HepG2 (cell line): ENCODE measurements around the gene DLX1. TPM values are rescaled to one million over a fixed set of nuclear protein-coding genes. Genes with fewer than 3 reads are reported as not detected.
A peak's percentile ranks its signal among the peaks of the same experiment; 100 is the strongest.

Experiments used
- ADNP ChIP-seq: sonication (generic); formaldehyde crosslinking; IDR thresholded peaks from 2 replicates; pipeline ENCODE4 v1.4.0; 2020; ENCODE audit warnings: missing genetic modification reagents
- CBX2 ChIP-seq, 2 experiments: fragments of 200-600 bp in 1 of 2; sonication (generic); formaldehyde crosslinking in 1 of 2; IDR thresholded peaks; 2 replicates each; pipeline versions ENCODE4 v1.7.0 to v1.8.1; 2018 to 2022; ENCODE audit warnings: low read depth in 2 of 2, low read length in 1 of 2, mild to moderate bottlenecking in 1 of 2, missing genetic modification reagents in 1 of 2
- EEA1 ChIP-seq: sonication (generic); formaldehyde crosslinking; IDR thresholded peaks from 2 replicates; pipeline ENCODE4 v1.5.1; 2020; ENCODE audit warnings: mild to moderate bottlenecking, missing genetic modification reagents, borderline replicate concordance
- ESRRA ChIP-seq: sonication (generic); formaldehyde crosslinking; IDR thresholded peaks from 2 replicates; pipeline ENCODE4 v1.5.1; 2020; ENCODE audit warnings: mild to moderate bottlenecking, low read depth, missing genetic modification reagents
- HDAC6 ChIP-seq: fragments of 200-600 bp; sonication (generic); IDR thresholded peaks from 2 replicates; pipeline ENCODE4 v1.7.0; 2017; ENCODE audit warnings: mild to moderate bottlenecking, antibody characterized with exemption, low read length, low read depth
- MEF2D ChIP-seq: sonication (generic); formaldehyde crosslinking; IDR thresholded peaks from 2 replicates; pipeline ENCODE4 v1.5.1; 2020; ENCODE audit warnings: mild to moderate bottlenecking, missing genetic modification reagents
- MLLT10 ChIP-seq: sonication (generic); formaldehyde crosslinking; IDR thresholded peaks from 2 replicates; pipeline ENCODE4 v1.4.0; 2020; ENCODE audit warnings: missing genetic modification reagents
- NR2C2 ChIP-seq: sonication (generic); formaldehyde crosslinking; IDR thresholded peaks from 2 replicates; pipeline ENCODE4 v1.4.0; 2020; ENCODE audit warnings: missing genetic modification reagents, mild to moderate bottlenecking, moderate library complexity, borderline replicate concordance
- PHF8 ChIP-seq: sonication (generic); formaldehyde crosslinking; IDR thresholded peaks from 2 replicates; pipeline ENCODE4 v1.5.0; 2020; ENCODE audit warnings: missing genetic modification reagents
- SAP130 ChIP-seq: IDR thresholded peaks from 2 replicates; pipeline ENCODE4 v1.6.1; 2016; ENCODE audit warnings: low read depth
- SIN3B ChIP-seq: fragments of 150-350 bp; IDR thresholded peaks from 2 replicates; pipeline ENCODE4 v1.6.1; 2014; ENCODE audit warnings: low read length
- SP140L ChIP-seq: sonication (generic); formaldehyde crosslinking; IDR thresholded peaks from 2 replicates; pipeline ENCODE4 v1.4.0; 2020; ENCODE audit warnings: missing genetic modification reagents, borderline replicate concordance
- ZNF253 ChIP-seq: sonication (generic); formaldehyde crosslinking; IDR thresholded peaks from 2 replicates; pipeline ENCODE4 v1.8.0; 2022; ENCODE audit warnings: mild to moderate bottlenecking, missing genetic modification reagents, borderline replicate concordance
- ZNF256 ChIP-seq: sonication (generic); formaldehyde crosslinking; conservative IDR thresholded peaks from 2 replicates; pipeline ENCODE4 v1.4.0; 2020; ENCODE audit warnings: missing genetic modification reagents
- ZNF264 ChIP-seq: sonication (generic); formaldehyde crosslinking; IDR thresholded peaks from 2 replicates; pipeline ENCODE4 v1.4.0; 2020; ENCODE audit warnings: missing genetic modification reagents
- ZNF33B ChIP-seq: sonication (generic); formaldehyde crosslinking; IDR thresholded peaks from 2 replicates; pipeline ENCODE4 v1.5.1; 2020; ENCODE audit warnings: mild to moderate bottlenecking, missing genetic modification reagents
- ZNF343 ChIP-seq: sonication (generic); formaldehyde crosslinking; IDR thresholded peaks from 2 replicates; pipeline ENCODE4 v1.4.0; 2020; ENCODE audit warnings: mild to moderate bottlenecking, missing genetic modification reagents
- ZNF510 ChIP-seq: sonication (generic); formaldehyde crosslinking; IDR thresholded peaks from 2 replicates; pipeline ENCODE4 v1.4.0; 2020; ENCODE audit warnings: low read depth, mild to moderate bottlenecking, missing genetic modification reagents
- ZNF768 ChIP-seq: sonication (generic); formaldehyde crosslinking; IDR thresholded peaks from 2 replicates; pipeline ENCODE4 v1.4.0; 2020; ENCODE audit warnings: missing genetic modification reagents
- polyA plus RNA-seq, 8 experiments: library from polyadenylated mRNA; depleted of rRNA in 3 of 8; stranded (reverse) in 7 of 8; unstranded in 1 of 8; fragments of >200 nt; fragmentation: Illumina TruSeq in 4 of 8; extraction: Trizol in 4 of 8; gene quantifications; 2 replicates each; pipeline versions ENCODE4 v1.2.1 to v1.2.3, GENCODE V29; 2011 to 2016; ENCODE audit warnings: low read depth in 4 of 8, missing spikeins in 1 of 8, mixed read lengths in 1 of 8; ENCODE audit not compliant: insufficient read depth in 1 of 8
- total RNA-seq, 5 experiments: library from RNA; depleted of rRNA; stranded (reverse); fragments of >200 nt; fragmentation: Illumina TruSeq; extraction: Trizol; gene quantifications; 2 replicates each; pipeline ENCODE4 v1.2.3, GENCODE V29; 2016; ENCODE audit warnings: low read depth in 1 of 5
- TF ChIP-seq, protein P1 (sequence below): fragments of 450-650 bp; IDR thresholded peaks from 2 replicates; pipeline ENCODE4 v1.6.1; 2017
- TF ChIP-seq, protein P2 (sequence below): IDR thresholded peaks from 2 replicates; pipeline ENCODE4 v1.6.1; 2016; ENCODE audit warnings: missing genetic modification reagents, missing compliant biosample characterization
- TF ChIP-seq, protein P3 (sequence below): sonication (generic); formaldehyde crosslinking; IDR thresholded peaks from 2 replicates; pipeline ENCODE4 v1.5.1; 2020; ENCODE audit warnings: missing genetic modification reagents, mild to moderate bottlenecking, borderline replicate concordance
- TF ChIP-seq, protein P4 (sequence below): sonication (generic); formaldehyde crosslinking; IDR thresholded peaks from 2 replicates; pipeline ENCODE4 v1.4.0; 2020; ENCODE audit warnings: missing genetic modification reagents, borderline replicate concordance
- TF ChIP-seq, protein P5 (sequence below): sonication (generic); formaldehyde crosslinking; IDR thresholded peaks from 2 replicates; pipeline ENCODE4 v1.8.1; 2023; ENCODE audit warnings: mild to moderate bottlenecking, moderate library complexity, missing genetic modification reagents

Gene DLX1
- total and polyA plus RNA-seq, 2 of the 13 experiments (the other 11 are each of a cell fraction or from before 2014, with no cell fraction given) = 0.18 to 0.86 TPM

DNA sequence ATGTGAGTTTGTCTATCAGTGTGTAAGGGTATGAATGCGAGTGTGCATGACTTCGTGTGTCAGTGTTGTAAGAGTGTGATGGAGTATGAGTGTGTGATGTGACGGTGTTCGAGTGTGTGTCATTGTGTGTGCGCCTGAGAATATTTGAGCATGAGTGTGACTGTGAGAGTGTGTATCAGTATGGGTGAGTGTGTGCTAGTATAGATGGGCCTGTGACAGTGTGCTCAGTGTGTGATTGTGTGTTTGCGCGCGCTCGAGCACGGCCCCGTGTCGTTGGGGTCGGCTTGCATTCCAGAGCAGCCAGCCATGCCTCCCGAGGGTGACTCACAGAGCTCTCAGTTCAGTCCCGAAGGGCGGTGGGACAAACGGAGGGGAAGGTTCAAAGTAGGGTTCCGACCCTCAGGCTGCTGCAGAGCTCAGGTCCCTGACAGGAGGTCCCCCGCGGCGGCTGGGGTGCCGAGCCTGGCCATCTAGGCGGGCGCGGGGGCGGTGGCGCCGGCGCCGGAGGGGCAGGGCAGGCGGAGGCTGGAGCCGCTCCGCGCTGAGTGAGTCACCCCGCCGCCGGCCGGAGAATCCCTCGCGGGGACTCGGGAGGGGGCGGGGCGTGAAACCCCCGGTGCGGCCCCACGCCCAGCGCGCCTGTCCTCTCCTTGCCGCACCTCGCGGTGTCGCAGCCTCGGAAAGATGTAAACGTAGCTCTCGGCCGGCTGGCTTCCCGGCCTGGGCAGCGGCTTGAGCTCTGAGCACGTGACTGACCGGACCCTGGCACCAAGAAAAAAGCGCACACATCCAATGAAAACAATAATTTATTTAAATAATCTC is 13.6 kb downstream of the DLX1 start (continued):
- TF ChIP-seq NR2C2 (CRISPR knock-in tag) = no peak
- TF ChIP-seq, protein P1, sequence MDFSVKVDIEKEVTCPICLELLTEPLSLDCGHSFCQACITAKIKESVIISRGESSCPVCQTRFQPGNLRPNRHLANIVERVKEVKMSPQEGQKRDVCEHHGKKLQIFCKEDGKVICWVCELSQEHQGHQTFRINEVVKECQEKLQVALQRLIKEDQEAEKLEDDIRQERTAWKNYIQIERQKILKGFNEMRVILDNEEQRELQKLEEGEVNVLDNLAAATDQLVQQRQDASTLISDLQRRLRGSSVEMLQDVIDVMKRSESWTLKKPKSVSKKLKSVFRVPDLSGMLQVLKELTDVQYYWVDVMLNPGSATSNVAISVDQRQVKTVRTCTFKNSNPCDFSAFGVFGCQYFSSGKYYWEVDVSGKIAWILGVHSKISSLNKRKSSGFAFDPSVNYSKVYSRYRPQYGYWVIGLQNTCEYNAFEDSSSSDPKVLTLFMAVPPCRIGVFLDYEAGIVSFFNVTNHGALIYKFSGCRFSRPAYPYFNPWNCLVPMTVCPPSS = no peak
- 0 out of 2 replicates have a peak, but pooled peaks have one; percentile 44 for TF ChIP-seq SAP130 (CRISPR knock-in tag)
- TF ChIP-seq ZNF343 (CRISPR knock-in tag) = no peak
- TF ChIP-seq, protein P2, sequence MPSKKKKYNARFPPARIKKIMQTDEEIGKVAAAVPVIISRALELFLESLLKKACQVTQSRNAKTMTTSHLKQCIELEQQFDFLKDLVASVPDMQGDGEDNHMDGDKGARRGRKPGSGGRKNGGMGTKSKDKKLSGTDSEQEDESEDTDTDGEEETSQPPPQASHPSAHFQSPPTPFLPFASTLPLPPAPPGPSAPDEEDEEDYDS (CRISPR knock-in tag) = no peak
- no peak for TF ChIP-seq ZNF256 (CRISPR knock-in tag)
- TF ChIP-seq ADNP (CRISPR knock-in tag) = no peak
- no peak for TF ChIP-seq ZNF510 (CRISPR knock-in tag)
- TF ChIP-seq ZNF253 (CRISPR knock-in tag) = no peak
- TF ChIP-seq HDAC6 = no peak
- TF ChIP-seq, protein P3, sequence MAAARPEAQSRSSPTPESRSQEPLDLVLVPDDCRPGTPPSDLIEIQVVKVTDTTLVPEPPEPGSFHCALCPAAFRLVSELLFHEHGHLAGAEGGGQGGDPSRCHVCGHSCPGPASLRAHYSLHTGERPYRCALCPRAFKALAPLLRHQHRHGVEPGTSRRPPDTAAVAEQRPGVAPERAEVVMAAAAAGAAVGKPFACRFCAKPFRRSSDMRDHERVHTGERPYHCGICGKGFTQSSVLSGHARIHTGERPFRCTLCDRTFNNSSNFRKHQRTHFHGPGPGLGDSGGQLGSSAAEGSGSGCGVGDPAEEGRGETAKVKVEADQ (CRISPR knock-in tag) = no peak
- TF ChIP-seq EEA1 = peak; percentile 41; the same call in 1 of the 2 replicates
- no peak for TF ChIP-seq PHF8 (CRISPR knock-in tag)
- no peak for TF ChIP-seq ZNF33B (CRISPR knock-in tag)
- no peak for TF ChIP-seq MEF2D (CRISPR knock-in tag)
- TF ChIP-seq ESRRA (CRISPR knock-in tag) = no peak
- TF ChIP-seq ZNF768 (CRISPR knock-in tag) = peak; percentile 23; the same call in 1 of the 2 replicates
- TF ChIP-seq SIN3B = no peak
- TF ChIP-seq, protein P4, sequence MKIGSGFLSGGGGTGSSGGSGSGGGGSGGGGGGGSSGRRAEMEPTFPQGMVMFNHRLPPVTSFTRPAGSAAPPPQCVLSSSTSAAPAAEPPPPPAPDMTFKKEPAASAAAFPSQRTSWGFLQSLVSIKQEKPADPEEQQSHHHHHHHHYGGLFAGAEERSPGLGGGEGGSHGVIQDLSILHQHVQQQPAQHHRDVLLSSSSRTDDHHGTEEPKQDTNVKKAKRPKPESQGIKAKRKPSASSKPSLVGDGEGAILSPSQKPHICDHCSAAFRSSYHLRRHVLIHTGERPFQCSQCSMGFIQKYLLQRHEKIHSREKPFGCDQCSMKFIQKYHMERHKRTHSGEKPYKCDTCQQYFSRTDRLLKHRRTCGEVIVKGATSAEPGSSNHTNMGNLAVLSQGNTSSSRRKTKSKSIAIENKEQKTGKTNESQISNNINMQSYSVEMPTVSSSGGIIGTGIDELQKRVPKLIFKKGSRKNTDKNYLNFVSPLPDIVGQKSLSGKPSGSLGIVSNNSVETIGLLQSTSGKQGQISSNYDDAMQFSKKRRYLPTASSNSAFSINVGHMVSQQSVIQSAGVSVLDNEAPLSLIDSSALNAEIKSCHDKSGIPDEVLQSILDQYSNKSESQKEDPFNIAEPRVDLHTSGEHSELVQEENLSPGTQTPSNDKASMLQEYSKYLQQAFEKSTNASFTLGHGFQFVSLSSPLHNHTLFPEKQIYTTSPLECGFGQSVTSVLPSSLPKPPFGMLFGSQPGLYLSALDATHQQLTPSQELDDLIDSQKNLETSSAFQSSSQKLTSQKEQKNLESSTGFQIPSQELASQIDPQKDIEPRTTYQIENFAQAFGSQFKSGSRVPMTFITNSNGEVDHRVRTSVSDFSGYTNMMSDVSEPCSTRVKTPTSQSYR (CRISPR knock-in tag) = peak; percentile 66; the same call in 1 of the 2 replicates
- no peak for TF ChIP-seq CBX2 (IDR thresholded peaks at IDR 0.05; ENCODE audit: low read depth, low read length)
- peak; percentile 93; the same call in 1 of the 2 replicates for TF ChIP-seq CBX2 (CRISPR knock-in tag; IDR thresholded peaks at IDR 0.05; ENCODE audit: low read depth)
- TF ChIP-seq, protein P5, sequence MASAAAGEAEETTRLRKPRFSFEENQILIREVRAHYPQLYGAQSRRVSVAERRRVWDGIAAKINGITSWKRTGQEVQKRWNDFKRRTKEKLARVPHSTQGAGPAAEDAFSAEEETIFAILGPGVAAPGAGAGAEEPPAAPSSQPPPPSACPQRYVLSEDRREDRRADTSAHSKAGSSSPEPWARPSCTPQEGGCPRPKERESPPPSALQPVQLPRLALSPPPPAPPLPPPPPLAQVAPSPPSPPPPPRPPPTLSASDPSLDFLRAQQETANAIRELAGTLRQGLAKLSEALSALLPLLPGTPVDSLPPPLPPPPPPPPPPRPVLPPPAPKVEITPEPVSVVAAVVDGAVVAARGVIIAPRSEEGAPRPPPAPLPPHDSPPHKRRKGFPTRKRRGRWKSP (CRISPR knock-in tag) = no peak; the same call in 1 of the 2 replicates
- TF ChIP-seq SP140L = no peak
- no peak for TF ChIP-seq MLLT10 (CRISPR knock-in tag)
- TF ChIP-seq ZNF264 (CRISPR knock-in tag) = no peak
